ENCODE results near the gene STXBP2.

The STXBP2 gene

GRCh38 chr19:7603919-7604318, 33.0 kb upstream of the STXBP2 start:
- Histone ChIP-seq H3K36me3 (ENCODE audit: control insufficient read depth in 1 of 2, insufficient read depth in 2 of 2, low read length in 2 of 2) (no peaks in the 10 kb centered on the region), H3K9me3 (ENCODE audit: control insufficient read depth in 1 of 2, low read length in 2 of 2) (no peaks in the 10 kb centered on the region), H3K4me1 (ENCODE audit: control insufficient read depth in 1 of 2, insufficient read depth in 2 of 2, low read length in 2 of 2) (no peaks in the 10 kb centered on the region), H3K27me3 (ENCODE audit: low read depth, low read length) (no peaks in the 10 kb centered on the region), H3K4me3 (ENCODE audit: low read depth in 1 of 2, low read length in 2 of 2) (no peak overlapping the region), H3K27ac (ENCODE audit: low read length) (no peak overlapping the region)

GRCh38 chr19:7605490-7606222, 31.3 kb upstream of the STXBP2 start:
- Histone ChIP-seq H3K36me3 (ENCODE audit: control insufficient read depth in 1 of 2, insufficient read depth in 2 of 2, low read length in 2 of 2) (no peaks in the 10 kb centered on the region), H3K27ac (ENCODE audit: low read length) (no peak overlapping the region), H3K27me3 (ENCODE audit: low read depth, low read length) (no peaks in the 10 kb centered on the region), H3K9me3 (ENCODE audit: control insufficient read depth in 1 of 2, low read length in 2 of 2) (no peaks in the 10 kb centered on the region), H3K4me3 (ENCODE audit: low read depth in 1 of 2, low read length in 2 of 2) (no peak overlapping the region), H3K4me1 (ENCODE audit: control insufficient read depth in 1 of 2, insufficient read depth in 2 of 2, low read length in 2 of 2) (no peaks in the 10 kb centered on the region)

GRCh38 chr19:7606289-7606688, 30.6 kb upstream of the STXBP2 start:
- no peaks in the 10 kb centered on the region for H3K27me3 ChIP-seq (ENCODE audit: low read depth, low read length)

GRCh38 chr19:7607212-7607873, 29.6 kb upstream of the STXBP2 start:
- H3K4me3 ChIP-seq (ENCODE audit: low read depth in 1 of 2, low read length in 2 of 2): no peak overlapping the region
- no peaks in the 10 kb centered on the region for H3K4me1 ChIP-seq (ENCODE audit: control insufficient read depth in 1 of 2, insufficient read depth in 2 of 2, low read length in 2 of 2)
- no peaks in the 10 kb centered on the region for H3K27me3 ChIP-seq (ENCODE audit: low read depth, low read length)
- H3K36me3 ChIP-seq (ENCODE audit: control insufficient read depth in 1 of 2, insufficient read depth in 2 of 2, low read length in 2 of 2): no peaks in the 10 kb centered on the region
- no peaks in the 10 kb centered on the region for H3K9me3 ChIP-seq (ENCODE audit: control insufficient read depth in 1 of 2, low read length in 2 of 2)
- no peak overlapping the region for H3K27ac ChIP-seq (ENCODE audit: low read length)

More at GRCh38 chr19:7606289-7606688, 30.6 kb upstream of the STXBP2 start:
- Histone ChIP-seq H3K4me1 (ENCODE audit: control insufficient read depth in 1 of 2, insufficient read depth in 2 of 2, low read length in 2 of 2) (no peaks in the 10 kb centered on the region), H3K9me3 (ENCODE audit: control insufficient read depth in 1 of 2, low read length in 2 of 2) (no peaks in the 10 kb centered on the region), H3K4me3 (ENCODE audit: low read depth in 1 of 2, low read length in 2 of 2) (no peak overlapping the region), H3K27ac (ENCODE audit: low read length) (no peak overlapping the region), H3K36me3 (ENCODE audit: control insufficient read depth in 1 of 2, insufficient read depth in 2 of 2, low read length in 2 of 2) (no peaks in the 10 kb centered on the region)

- Histone ChIP-seq H3K4me3 (ENCODE audit: low read depth in 1 of 2, low read length in 2 of 2) (no peak overlapping the region), H3K36me3 (ENCODE audit: control insufficient read depth in 1 of 2, insufficient read depth in 2 of 2, low read length in 2 of 2) (no peaks in the 10 kb centered on the region), H3K27me3 (ENCODE audit: low read depth, low read length) (no peaks in the 10 kb centered on the region)
These were observed 28.9 kb upstream of the STXBP2 start for GRCh38 chr19:7607874-7608560.

GRCh38 chr19:7610491-7611240, 26.2 kb upstream of the STXBP2 start:
- Histone ChIP-seq H3K36me3 (ENCODE audit: control insufficient read depth in 1 of 2, insufficient read depth in 2 of 2, low read length in 2 of 2) (no peaks in the 10 kb centered on the region), H3K9me3 (ENCODE audit: control insufficient read depth in 1 of 2, low read length in 2 of 2) (no peaks in the 10 kb centered on the region)

More at GRCh38 chr19:7607874-7608560, 28.9 kb upstream of the STXBP2 start:
- no peaks in the 10 kb centered on the region for H3K9me3 ChIP-seq (ENCODE audit: control insufficient read depth in 1 of 2, low read length in 2 of 2)
- no peaks in the 10 kb centered on the region for H3K4me1 ChIP-seq (ENCODE audit: control insufficient read depth in 1 of 2, insufficient read depth in 2 of 2, low read length in 2 of 2)
- H3K27ac ChIP-seq (ENCODE audit: low read length): no peak overlapping the region

GRCh38 chr19:7611541-7612279, 25.2 kb upstream of the STXBP2 start:
- Histone ChIP-seq H3K27ac (ENCODE audit: low read length) (no peak overlapping the region), H3K36me3 (ENCODE audit: control insufficient read depth in 1 of 2, insufficient read depth in 2 of 2, low read length in 2 of 2) (no peaks in the 10 kb centered on the region), H3K4me1 (ENCODE audit: control insufficient read depth in 1 of 2, insufficient read depth in 2 of 2, low read length in 2 of 2) (no peaks in the 10 kb centered on the region)

More at GRCh38 chr19:7610491-7611240, 26.2 kb upstream of the STXBP2 start:
- Histone ChIP-seq H3K27me3 (ENCODE audit: low read depth, low read length) (no peaks in the 10 kb centered on the region), H3K27ac (ENCODE audit: low read length) (no peak overlapping the region), H3K4me1 (ENCODE audit: control insufficient read depth in 1 of 2, insufficient read depth in 2 of 2, low read length in 2 of 2) (no peaks in the 10 kb centered on the region), H3K4me3 (ENCODE audit: low read depth in 1 of 2, low read length in 2 of 2) (no peak overlapping the region)

GRCh38 chr19:7612282-7613274, 24.3 kb upstream of the STXBP2 start:
- H3K4me1 ChIP-seq (ENCODE audit: control insufficient read depth in 1 of 2, insufficient read depth in 2 of 2, low read length in 2 of 2): no peaks in the 10 kb centered on the region
- no peaks in the 10 kb centered on the region for H3K27me3 ChIP-seq (ENCODE audit: low read depth, low read length)
- no peaks in the 10 kb centered on the region for H3K9me3 ChIP-seq (ENCODE audit: control insufficient read depth in 1 of 2, low read length in 2 of 2)
- no peak overlapping the region for H3K4me3 ChIP-seq (ENCODE audit: low read depth in 1 of 2, low read length in 2 of 2)
- H3K27ac ChIP-seq (ENCODE audit: low read length): no peak overlapping the region
- peaks cover 0 to 3% of the 10 kb centered on the region in 2 donors for H3K36me3 ChIP-seq (ENCODE audit: control insufficient read depth in 1 of 2, insufficient read depth in 2 of 2, low read length in 2 of 2)

More at GRCh38 chr19:7611541-7612279, 25.2 kb upstream of the STXBP2 start:
- H3K9me3 ChIP-seq (ENCODE audit: control insufficient read depth in 1 of 2, low read length in 2 of 2): no peaks in the 10 kb centered on the region
- H3K27me3 ChIP-seq (ENCODE audit: low read depth, low read length): no peaks in the 10 kb centered on the region
- no peak overlapping the region for H3K4me3 ChIP-seq (ENCODE audit: low read depth in 1 of 2, low read length in 2 of 2)

GRCh38 chr19:7614859-7615741, 21.8 kb upstream of the STXBP2 start:
- Histone ChIP-seq H3K36me3 (ENCODE audit: control insufficient read depth in 1 of 2, insufficient read depth in 2 of 2, low read length in 2 of 2) (peaks cover 0 to 19% of the 10 kb centered on the region in 2 donors), H3K9me3 (ENCODE audit: control insufficient read depth in 1 of 2, low read length in 2 of 2) (no peaks in the 10 kb centered on the region), H3K4me3 (ENCODE audit: low read depth in 1 of 2, low read length in 2 of 2) (no peak overlapping the region), H3K4me1 (ENCODE audit: control insufficient read depth in 1 of 2, insufficient read depth in 2 of 2, low read length in 2 of 2) (peaks cover 0 to 3% of the 10 kb centered on the region in 2 donors), H3K27ac (ENCODE audit: low read length) (no peak overlapping the region), H3K27me3 (ENCODE audit: low read depth, low read length) (no peaks in the 10 kb centered on the region)
